T-helper 9 cell (primary cell): ENCODE results near the gene KLB.

Experiments
- DNase-seq: peaks from one replicate; pipeline ENCODE4 v3.0.0-alpha.2; 2020

KLB gene

GRCh38 chr4:39466747-39467146 lies 60.0 kb downstream of the KLB start:
- no peak for DNase-seq

- no peak for DNase-seq
Measured at GRCh38 chr4:39467464-39467863, 60.7 kb downstream of the KLB start.

- no peak for DNase-seq
Measured at GRCh38 chr4:39469429-39470077, 62.8 kb downstream of the KLB start.

- DNase-seq, result no peak
Measured at GRCh38 chr4:39470402-39470801, 63.7 kb downstream of the KLB start.

- no peak for DNase-seq
Measured at GRCh38 chr4:39472396-39472795, 65.7 kb downstream of the KLB start.

GRCh38 chr4:39476187-39476895 lies 69.6 kb downstream of the KLB start:
- DNase-seq, result no peak

- no peak for DNase-seq
Measured at GRCh38 chr4:39480251-39480650, 73.5 kb downstream of the KLB start.

- DNase-seq, result no peak
Measured at GRCh38 chr4:39480902-39481695, 74.4 kb downstream of the KLB start.

GRCh38 chr4:39484582-39485272 lies 78.0 kb downstream of the KLB start:
- no peak for DNase-seq

GRCh38 chr4:39486221-39486804 lies 79.6 kb downstream of the KLB start:
- no peak for DNase-seq

GRCh38 chr4:39490322-39490721 lies 83.6 kb downstream of the KLB start:
- no peak for DNase-seq

- DNase-seq, result no peak
Measured at GRCh38 chr4:39494354-39494753, 87.6 kb downstream of the KLB start.

- no peak for DNase-seq
Measured at GRCh38 chr4:39495446-39496213, 88.9 kb downstream of the KLB start.

- no peak for DNase-seq
Measured at GRCh38 chr4:39497909-39498726, 91.4 kb downstream of the KLB start.

- DNase-seq, result no peak
Measured at GRCh38 chr4:39498727-39499020, 91.9 kb downstream of the KLB start.
